Endodermal cell (in vitro differentiated cells): ENCODE measurements around the gene POT1. TPM values are rescaled to one million over a fixed set of nuclear protein-coding genes. Genes with fewer than 3 reads are reported as not detected.
A peak's percentile ranks its signal among the peaks of the same experiment; 100 is the strongest.

Experiments used
- DNase-seq: peaks from one replicate; pipeline ENCODE4 v3.0.0-alpha.2; 2017
- H3K27ac ChIP-seq: 2 replicates; pipeline ENCODE4 v1.5.1; 2013; ENCODE audit warnings: mild to moderate bottlenecking, low read depth, low read length, moderate library complexity
- H3K27me3 ChIP-seq: 2 replicates; pipeline ENCODE4 v1.6.1; 2013; ENCODE audit warnings: mild to moderate bottlenecking, low read length, moderate library complexity; ENCODE audit not compliant: insufficient read depth, control insufficient read depth, poor library complexity, severe bottlenecking
- H3K36me3 ChIP-seq: 2 replicates; pipeline ENCODE4 v1.7.0; 2013; ENCODE audit warnings: mild to moderate bottlenecking, low read length, moderate library complexity; ENCODE audit not compliant: control insufficient read depth, insufficient read depth
- H3K4me1 ChIP-seq: one replicate; pipeline ENCODE4 v1.7.0; 2013; ENCODE audit warnings: low read length; ENCODE audit not compliant: control insufficient read depth, insufficient read depth
- H3K4me3 ChIP-seq: 2 replicates; pipeline ENCODE4 v1.5.1; 2013; ENCODE audit warnings: mild to moderate bottlenecking, low read length, moderate library complexity
- H3K9ac ChIP-seq: 2 replicates; pipeline ENCODE4 v1.6.1; 2013; ENCODE audit warnings: mild to moderate bottlenecking, low read length, moderate library complexity; ENCODE audit not compliant: poor library complexity, severe bottlenecking; ENCODE audit errors: extremely low read depth
- H3K9me3 ChIP-seq: 2 replicates; pipeline ENCODE4 v1.6.1; 2013; ENCODE audit warnings: mild to moderate bottlenecking, low read length, moderate library complexity; ENCODE audit not compliant: control insufficient read depth
- H3K27ac Mint-ChIP-seq: 2 replicates; pipeline ENCODE4 v1.8.0; 2020; ENCODE audit warnings: mixed read lengths
- H3K27me3 Mint-ChIP-seq: 2 replicates; pipeline ENCODE4 v1.8.0; 2021; ENCODE audit warnings: mild to moderate bottlenecking, mixed read lengths; ENCODE audit not compliant: insufficient read depth
- H3K36me3 Mint-ChIP-seq: 2 replicates; pipeline ENCODE4 v1.8.0; 2020; ENCODE audit warnings: low read depth, mixed read lengths
- H3K4me1 Mint-ChIP-seq: 2 replicates; pipeline ENCODE4 v1.8.0; 2020; ENCODE audit warnings: mixed read lengths
- H3K4me3 Mint-ChIP-seq: 2 replicates; pipeline ENCODE4 v1.8.0; 2020; ENCODE audit warnings: mild to moderate bottlenecking, moderate library complexity, mixed read lengths
- H3K9me3 Mint-ChIP-seq: 2 replicates; pipeline ENCODE4 v1.8.0; 2020; ENCODE audit warnings: mild to moderate bottlenecking, mixed read lengths
- WGBS, 2 experiments: methylation state at CpG; one replicate each; pipeline versions ENCODE4 v1.1.5 to v1.1.7; 2013; ENCODE audit warnings: missing lambda C conversion rate in 2 of 2, mixed read lengths in 1 of 2; ENCODE audit not compliant: insufficient coverage in 1 of 2, insufficient read length in 1 of 2; 5-methylcytosine and 5-hydroxymethylcytosine counted together
- total RNA-seq, 2 donors: library from RNA; stranded (reverse); fragmentation: NEBNext Ultra II Directional in 1 of 2; extraction: Animal tissue kit (Norgen Biotek cat#: 25700) in 1 of 2; gene quantifications; 2 replicates in 1 of 2; 3 replicates in 1 of 2; pipeline ENCODE4 v1.2.1, GENCODE V29; 2021
- TF ChIP-seq, protein P1 (sequence below): fragments of 200-600 bp; sonication (generic); conservative IDR thresholded peaks from 2 replicates; pipeline ENCODE4 v1.5.0; 2021; ENCODE audit warnings: antibody characterized with exemption, mild to moderate bottlenecking

POT1 gene
- total RNA-seq, 2 donors from 2014 or later, result 31.2 to 41.8 TPM

DNA sequence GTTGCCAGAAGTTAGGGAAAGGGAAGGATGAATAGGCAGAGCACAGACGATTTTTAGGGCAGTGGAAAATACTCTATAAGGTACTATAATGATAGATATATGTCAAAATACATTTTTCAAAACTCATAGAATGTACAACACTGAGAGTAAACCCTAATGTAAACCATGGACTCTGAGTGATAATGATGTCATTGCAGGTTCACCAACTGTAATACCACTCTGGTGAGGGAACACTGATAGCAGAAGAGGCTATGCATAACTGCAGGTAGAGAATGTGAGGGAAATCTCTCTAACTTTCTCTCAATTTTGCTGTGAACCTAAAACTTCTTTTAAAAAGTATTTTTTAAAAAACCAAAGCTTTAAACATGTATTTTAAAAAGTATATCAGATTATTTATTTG, 22.1 kb downstream of the POT1 start:
- 100% methylated on average over 1 of the region's 1 CpG; no CpG with 5 or more reads in 1 of the 2 experiments for WGBS, 2 experiments
- no peak for DNase-seq

DNA sequence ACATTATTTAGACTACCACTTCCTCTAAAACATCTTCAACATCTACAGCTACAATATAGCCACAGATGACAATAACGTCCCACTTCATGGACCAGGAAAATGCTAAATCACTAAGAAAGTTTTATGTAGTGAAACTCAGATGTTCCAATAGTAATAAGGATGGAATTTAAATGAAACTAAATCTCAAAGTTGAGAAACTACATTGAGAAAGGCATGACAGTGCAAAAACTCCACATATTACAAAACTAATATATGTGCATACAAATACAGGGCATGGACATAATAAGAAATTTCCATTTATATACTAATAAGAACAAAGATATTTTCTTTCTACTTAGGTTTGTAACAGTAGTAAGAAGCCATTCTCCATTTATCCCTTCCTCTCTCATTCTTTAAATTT, 31.1 kb downstream of the POT1 start:
- no peak for DNase-seq
- H3K27ac ChIP-seq, result no peak overlapping the region
- no peaks in the 10 kb centered on the region for H3K27me3 ChIP-seq
- H3K9ac ChIP-seq, result no peak overlapping the region
- peaks cover 9% of the 10 kb centered on the region for H3K36me3 ChIP-seq
- Mint-ChIP-seq H3K36me3 (peaks cover 31% of the 10 kb centered on the region), H3K27me3 (no peaks in the 10 kb centered on the region), H3K4me3 (no peak overlapping the region), H3K4me1 (peaks cover 12% of the 10 kb centered on the region), H3K9me3 (peaks cover 29% of the 10 kb centered on the region), H3K27ac (no peak overlapping the region)
- H3K4me1 ChIP-seq, result no peaks in the 10 kb centered on the region
- TF ChIP-seq, protein P1, sequence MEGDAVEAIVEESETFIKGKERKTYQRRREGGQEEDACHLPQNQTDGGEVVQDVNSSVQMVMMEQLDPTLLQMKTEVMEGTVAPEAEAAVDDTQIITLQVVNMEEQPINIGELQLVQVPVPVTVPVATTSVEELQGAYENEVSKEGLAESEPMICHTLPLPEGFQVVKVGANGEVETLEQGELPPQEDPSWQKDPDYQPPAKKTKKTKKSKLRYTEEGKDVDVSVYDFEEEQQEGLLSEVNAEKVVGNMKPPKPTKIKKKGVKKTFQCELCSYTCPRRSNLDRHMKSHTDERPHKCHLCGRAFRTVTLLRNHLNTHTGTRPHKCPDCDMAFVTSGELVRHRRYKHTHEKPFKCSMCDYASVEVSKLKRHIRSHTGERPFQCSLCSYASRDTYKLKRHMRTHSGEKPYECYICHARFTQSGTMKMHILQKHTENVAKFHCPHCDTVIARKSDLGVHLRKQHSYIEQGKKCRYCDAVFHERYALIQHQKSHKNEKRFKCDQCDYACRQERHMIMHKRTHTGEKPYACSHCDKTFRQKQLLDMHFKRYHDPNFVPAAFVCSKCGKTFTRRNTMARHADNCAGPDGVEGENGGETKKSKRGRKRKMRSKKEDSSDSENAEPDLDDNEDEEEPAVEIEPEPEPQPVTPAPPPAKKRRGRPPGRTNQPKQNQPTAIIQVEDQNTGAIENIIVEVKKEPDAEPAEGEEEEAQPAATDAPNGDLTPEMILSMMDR, result no peak
- WGBS, 2 experiments, result 85% methylated on average over 1 of the region's 1 CpG; no CpG with 5 or more reads in 1 of the 2 experiments
- H3K4me3 ChIP-seq, result no peak overlapping the region
- H3K9me3 ChIP-seq, result peaks cover 18% of the 10 kb centered on the region

More for the DNA sequence above, 22.1 kb downstream of the POT1 start:
- Histone ChIP-seq H3K9ac (no peak overlapping the region), H3K27ac (no peak overlapping the region), H3K4me3 (no peak overlapping the region), H3K36me3 (no peaks in the 10 kb centered on the region), H3K4me1 (peaks cover 11% of the 10 kb centered on the region), H3K27me3 (no peaks in the 10 kb centered on the region), H3K9me3 (no peaks in the 10 kb centered on the region)
- no peak overlapping the region for H3K4me3 Mint-ChIP-seq
- peaks cover 22% of the 10 kb centered on the region for H3K36me3 Mint-ChIP-seq
- H3K27me3 Mint-ChIP-seq, result no peaks in the 10 kb centered on the region
- peaks cover 30% of the 10 kb centered on the region for H3K9me3 Mint-ChIP-seq
- H3K4me1 Mint-ChIP-seq, result peaks cover 28% of the 10 kb centered on the region
- H3K27ac Mint-ChIP-seq, result no peak overlapping the region
- TF ChIP-seq, protein P1, result no peak

DNA sequence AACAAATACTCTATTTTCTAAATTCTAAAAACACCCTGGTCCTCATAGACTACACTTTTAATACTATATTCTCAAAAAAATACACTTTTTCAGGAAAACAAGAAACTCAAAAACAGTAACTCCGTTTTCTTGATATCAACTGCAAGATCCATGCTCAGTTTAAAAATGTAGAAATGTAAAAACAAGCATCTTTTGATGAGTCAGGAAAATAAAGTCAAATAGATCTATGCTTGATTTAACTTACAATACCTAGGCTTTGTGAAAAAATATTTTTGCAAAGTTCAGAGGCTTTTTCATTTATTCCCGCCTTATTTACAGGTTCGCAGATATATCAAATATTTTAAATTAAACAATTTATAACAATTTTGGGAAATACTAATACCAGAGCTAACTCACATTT, 33.6 kb downstream of the POT1 start:
- Mint-ChIP-seq H3K4me1 (peaks cover 12% of the 10 kb centered on the region), H3K36me3 (peaks cover 22% of the 10 kb centered on the region), H3K9me3 (peaks cover 10% of the 10 kb centered on the region), H3K4me3 (no peak overlapping the region), H3K27ac (peak overlapping the region; percentile 45), H3K27me3 (no peaks in the 10 kb centered on the region)
- H3K4me3 ChIP-seq, result no peak overlapping the region
- peaks cover 20% of the 10 kb centered on the region for H3K36me3 ChIP-seq
- peaks cover 11% of the 10 kb centered on the region for H3K9me3 ChIP-seq
- no peaks in the 10 kb centered on the region for H3K4me1 ChIP-seq
- DNase-seq, result no peak
- TF ChIP-seq, protein P1, result no peak
- H3K27me3 ChIP-seq, result no peaks in the 10 kb centered on the region
- 83 to 100% methylated on average over 1 to 3 of the region's 3 CpGs for WGBS, 2 experiments
- no peak overlapping the region for H3K9ac ChIP-seq
- no peak overlapping the region for H3K27ac ChIP-seq
